ENCODE measurements around the gene SUN1. TPM values are rescaled to one million over a fixed set of nuclear protein-coding genes. Genes with fewer than 3 reads are reported as not detected.
"Not testable (repeated sequence)": the region's sequence is repeated elsewhere in the genome, so short reads cannot be mapped to it uniquely, and the experiment has no call there.

SUN1 gene
- total and polyA plus RNA-seq, 2 donors (not counting 3 experiments of a cell fraction or from before 2014, with no cell fraction given), result 158 to 410 TPM

- no peak overlapping the region for H3K4me3 ChIP-seq (replicated peaks in 1 of 3; ENCODE audit: insufficient read depth in 1 of 3, low read depth in 1 of 3, low read length in 3 of 3)
- H3K4me2 ChIP-seq (ENCODE audit: insufficient read depth, low read length), result no peak overlapping the region
- intact Hi-C loops (cut with micrococcal nuclease), result no loop called here
- peaks cover 8 to 32% of the 10 kb centered on the region in 2 experiments for H3K36me3 ChIP-seq (ENCODE audit: control insufficient read depth in 2 of 2, extremely low read depth in 1 of 2, insufficient read depth in 2 of 2, low read length in 2 of 2)
- no peaks in the 10 kb centered on the region for H4K20me1 ChIP-seq (replicated peaks; ENCODE audit: control insufficient read depth, extremely low read depth, insufficient read depth, low read length)
- ChIA-PET CTCF (interaction anchor here (1.0 to 3.0 kb wide), 4 partner anchors 9 to 29 kb away, joined by 3 to 17 read pairs (median 4); no protein-coding TSS in a partner anchor), POLR2A (no interaction called here)
- BruUV-seq (replicated peaks), result no TSS peak
- no peak for FAIRE-seq
- H3K27me3 ChIP-seq (ENCODE audit: control insufficient read depth in 2 of 2, insufficient read depth in 2 of 2, low read length in 2 of 2), result no peaks in the 10 kb centered on the region
- no peaks in the 10 kb centered on the region for H3K79me2 ChIP-seq (ENCODE audit: control insufficient read depth, insufficient read depth, low read length)
- H3K9ac ChIP-seq (replicated peaks; ENCODE audit: extremely low read depth, insufficient read depth, low read length), result no peak overlapping the region
- H3K27ac ChIP-seq (ENCODE audit: insufficient read depth, low read depth, low read length), result no peak overlapping the region
- dilution Hi-C loops (cut with MboI; ENCODE audit: extremely low pct_ligation_motif_present, low sequenced_read_pairs), result no loop called here
- no peak for DNase-seq (ENCODE audit: low read depth, low spot score)
- no peaks in the 10 kb centered on the region for H3K4me1 ChIP-seq (ENCODE audit: control insufficient read depth, extremely low read depth, insufficient read depth, low read length)
- H2AFZ ChIP-seq (ENCODE audit: low read depth, low read length), result no peak overlapping the region
- no peaks in the 10 kb centered on the region for H3K9me1 ChIP-seq (replicated peaks; ENCODE audit: control insufficient read depth, extremely low read depth, insufficient read depth, low read length)
- TF ChIP-seq FOS (IDR thresholded peaks at IDR 0.05; ENCODE audit: borderline replicate concordance, insufficient read depth, low read length) (no peak), POLR2A (IDR thresholded peaks at IDR 0.05; ENCODE audit: low read depth, low read length) (no peak), JUN (IDR thresholded peaks at IDR 0.05; ENCODE audit: borderline replicate concordance, insufficient read depth, insufficient read length, low read depth) (no peak), GATA2 (IDR thresholded peaks at IDR 0.05; ENCODE audit: insufficient read depth, insufficient read length, low read depth, low read length) (no peak), EZH2 (IDR thresholded peaks at IDR 0.05; ENCODE audit: borderline replicate concordance, low read depth, low read length, severe bottlenecking) (no peak), MYC (IDR thresholded peaks at IDR 0.05; ENCODE audit: low read depth, low read length) (no peak), CTCF (IDR thresholded peaks at IDR 0.05; ENCODE audit: extremely low read depth in 1 of 2, insufficient read depth in 1 of 2, low read depth in 1 of 2, low read length in 2 of 2) (no peak), POLR2AphosphoS5 (IDR thresholded peaks at IDR 0.05; ENCODE audit: insufficient read depth, low read depth, low read length) (no peak), MAX (IDR thresholded peaks at IDR 0.05; ENCODE audit: insufficient read depth, insufficient read length) (no peak)
- no peaks in the 10 kb centered on the region for H3K9me3 ChIP-seq (replicated peaks; ENCODE audit: control insufficient read depth, insufficient read depth, low read length)
These were observed 13.5 kb downstream of the SUN1 start for GRCh38 chr7:845731-846130.

- CTCF ChIA-PET, result interaction anchor here (0.7 to 3.0 kb wide), 6 partner anchors 11 to 61 kb away, joined by 3 to 17 read pairs (median 3); no protein-coding TSS in a partner anchor
- not testable (repeated sequence) for BruUV-seq (replicated peaks)
These were observed 14.8 kb downstream of the SUN1 start for GRCh38 chr7:846958-847650.

More at GRCh38 chr7:846958-847650, 14.8 kb downstream of the SUN1 start:
- DNase-seq (ENCODE audit: low read depth, low spot score); H3K9me3 ChIP-seq (replicated peaks; ENCODE audit: control insufficient read depth, insufficient read depth, low read length); intact Hi-C loops (cut with micrococcal nuclease); H4K20me1 ChIP-seq (replicated peaks; ENCODE audit: control insufficient read depth, extremely low read depth, insufficient read depth, low read length); H3K9me1 ChIP-seq (replicated peaks; ENCODE audit: control insufficient read depth, extremely low read depth, insufficient read depth, low read length); H2AFZ ChIP-seq (ENCODE audit: low read depth, low read length); H3K4me2 ChIP-seq (ENCODE audit: insufficient read depth, low read length); dilution Hi-C loops (cut with MboI; ENCODE audit: extremely low pct_ligation_motif_present, low sequenced_read_pairs); H3K27me3 ChIP-seq (ENCODE audit: control insufficient read depth in 2 of 2, insufficient read depth in 2 of 2, low read length in 2 of 2); H3K4me3 ChIP-seq (replicated peaks in 1 of 3; ENCODE audit: insufficient read depth in 1 of 3, low read depth in 1 of 3, low read length in 3 of 3); H3K4me1 ChIP-seq (ENCODE audit: control insufficient read depth, extremely low read depth, insufficient read depth, low read length); H3K9ac ChIP-seq (replicated peaks; ENCODE audit: extremely low read depth, insufficient read depth, low read length); H3K79me2 ChIP-seq (ENCODE audit: control insufficient read depth, insufficient read depth, low read length); FAIRE-seq; POLR2A ChIA-PET; H3K27ac ChIP-seq (ENCODE audit: insufficient read depth, low read depth, low read length): not testable (repeated sequence)
- H3K36me3 ChIP-seq (ENCODE audit: control insufficient read depth in 2 of 2, extremely low read depth in 1 of 2, insufficient read depth in 2 of 2, low read length in 2 of 2), result peaks cover 8 to 33% of the 10 kb centered on the region in 2 experiments

All from endothelial cell of umbilical vein (primary cell).